Stimulated activated CD4-positive, alpha-beta T cell treated with anti-CD3 and anti-CD28 coated beads, TNF-alpha, amount 100 ng/mL, for 48 hours (primary cell): ENCODE data around the gene CD79A.
"Not testable (repeated sequence)": the region's sequence is repeated elsewhere in the genome, so short reads cannot be mapped to it uniquely, and the experiment has no call there.

ENCODE experiments used
- DNase-seq, 3 donors: peaks; one replicate each; pipeline ENCODE4 v3.0.0-alpha.2; 2020; ENCODE audit warnings: low read depth in 3 of 3

Gene CD79A

DNA sequence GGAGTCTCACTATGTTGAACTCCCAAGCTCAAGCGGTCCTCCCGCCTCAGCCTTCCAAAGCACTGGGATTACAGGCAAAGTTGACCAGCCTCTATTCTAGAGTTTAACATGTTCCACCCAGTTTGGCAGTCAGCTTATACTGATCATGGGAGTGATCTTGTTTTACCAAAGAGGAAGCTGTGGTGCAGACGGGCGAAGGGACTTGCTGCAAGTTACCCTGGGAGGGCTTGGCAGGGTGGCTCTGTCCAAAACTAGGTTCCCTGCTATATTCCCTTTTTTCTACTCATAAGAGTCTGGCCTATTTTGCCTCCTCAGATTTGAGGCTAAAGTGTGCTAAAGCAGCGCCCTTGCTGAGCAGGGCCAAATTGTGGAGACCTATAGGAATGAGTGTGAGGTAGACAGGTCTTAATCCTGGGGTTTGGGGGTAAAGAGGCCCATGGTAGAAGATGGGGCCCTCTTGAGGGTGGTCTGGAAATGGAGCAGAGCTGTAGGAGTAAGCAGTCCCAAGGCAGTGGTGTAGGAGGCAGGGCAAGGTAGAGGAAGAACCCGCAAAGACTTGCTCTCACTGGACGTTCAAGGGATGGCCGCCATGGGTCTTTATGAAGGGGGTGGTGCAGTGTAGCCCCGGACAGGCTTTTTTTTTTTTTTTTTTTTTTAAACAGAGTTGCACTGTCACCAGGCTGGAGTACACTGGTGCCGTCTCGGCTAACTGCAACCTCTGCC is 13.7 kb upstream of the CD79A start:
- DNase-seq, result no peak

DNA sequence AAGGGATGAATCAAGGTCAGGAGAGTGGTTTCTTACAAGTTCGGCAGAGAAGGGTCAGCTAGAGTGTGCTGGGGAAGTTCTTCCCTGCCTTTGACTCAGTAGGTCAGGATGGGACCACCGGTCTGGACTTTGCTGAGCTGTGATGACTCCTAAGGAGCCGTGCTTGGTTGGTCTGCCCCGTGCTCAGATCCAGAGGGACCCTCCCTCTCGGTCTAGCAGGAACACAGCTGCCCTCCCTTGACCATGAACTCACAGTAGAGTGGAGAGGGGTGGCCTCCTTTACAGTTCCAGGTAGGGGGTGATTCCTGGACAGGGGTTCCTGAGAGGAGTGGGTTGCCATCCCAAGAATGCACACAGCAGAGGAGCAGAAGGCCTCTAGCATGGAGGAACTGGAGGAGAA is 12.7 kb upstream of the CD79A start:
- DNase-seq, result no peak

DNA sequence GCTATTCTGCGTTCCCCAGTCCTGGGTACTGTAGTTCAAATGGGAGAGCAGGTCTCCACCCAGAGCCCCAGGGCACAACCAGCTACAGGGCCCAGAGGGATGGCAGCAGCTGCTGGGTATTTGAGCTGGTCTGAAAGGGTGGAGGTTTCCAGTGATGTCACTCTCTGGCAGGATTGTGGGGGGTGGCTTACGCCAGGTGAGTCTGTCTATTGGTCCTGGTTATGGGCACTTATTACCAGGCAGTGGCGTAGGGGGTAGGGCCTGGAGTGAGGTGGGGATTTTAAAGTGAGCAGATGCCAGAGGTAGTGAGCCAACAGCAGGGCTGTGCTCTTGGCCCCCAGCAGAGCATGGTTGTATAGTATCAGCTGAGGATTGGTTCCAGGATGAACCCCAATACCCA is 10.8 kb upstream of the CD79A start:
- DNase-seq, result no peak

DNA sequence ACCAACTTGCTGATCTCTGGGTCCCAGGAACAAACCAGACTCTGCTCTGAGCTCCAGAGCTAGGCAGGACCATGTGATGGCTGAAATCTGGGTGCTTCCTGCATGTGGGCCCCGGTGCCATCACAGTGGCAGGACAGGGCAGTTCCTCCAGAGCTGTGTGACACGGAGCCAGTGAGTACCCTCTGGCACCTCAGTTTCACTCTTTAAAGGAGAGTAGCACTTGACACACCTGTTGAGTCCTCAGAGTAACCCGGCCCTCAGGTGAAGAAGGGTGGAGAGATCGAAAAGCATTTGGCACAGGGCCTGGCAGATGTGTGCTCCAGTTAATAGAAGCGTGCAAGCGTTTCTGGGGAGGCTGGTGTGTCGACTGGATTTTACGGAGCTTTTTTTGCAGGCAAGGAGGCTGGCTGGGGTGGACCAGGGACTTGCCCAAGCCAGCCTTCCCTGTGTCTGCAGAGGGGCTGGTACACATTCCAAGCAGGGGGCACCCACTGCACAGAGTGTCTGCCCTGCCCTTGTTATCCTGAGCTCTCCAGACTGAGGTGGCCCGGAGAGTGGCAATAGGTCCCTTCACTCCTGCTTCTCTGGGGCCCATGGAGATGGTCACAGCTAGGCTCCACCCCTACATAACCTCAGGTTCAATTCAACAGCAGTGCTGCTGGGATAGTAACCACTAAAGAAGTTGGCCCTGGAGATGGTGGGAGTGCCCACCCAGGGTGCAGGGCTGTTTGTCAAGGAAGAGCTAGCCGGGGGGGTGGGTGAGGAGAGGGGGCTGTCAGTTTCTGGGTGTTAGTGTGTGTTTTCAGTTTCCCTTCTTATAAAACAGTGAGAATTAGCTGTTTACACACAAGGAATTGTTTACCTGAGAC is 8.7 kb upstream of the CD79A start:
- DNase-seq, result no peak

DNA sequence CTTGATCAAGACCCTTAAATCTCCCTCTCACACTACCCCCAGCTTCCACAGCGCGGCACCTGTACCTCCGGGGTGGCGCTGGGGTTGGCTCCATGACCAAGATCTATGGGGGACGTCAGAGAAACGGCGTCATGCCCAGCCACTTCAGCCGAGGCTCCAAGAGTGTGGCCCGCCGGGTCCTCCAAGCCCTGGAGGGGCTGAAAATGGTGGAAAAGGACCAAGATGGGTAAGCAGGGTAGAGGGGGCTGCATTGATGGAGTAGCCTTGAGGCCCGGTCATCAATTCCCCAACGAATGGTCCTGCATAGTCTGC is 8.1 kb upstream of the CD79A start:
- no peak for DNase-seq

DNA sequence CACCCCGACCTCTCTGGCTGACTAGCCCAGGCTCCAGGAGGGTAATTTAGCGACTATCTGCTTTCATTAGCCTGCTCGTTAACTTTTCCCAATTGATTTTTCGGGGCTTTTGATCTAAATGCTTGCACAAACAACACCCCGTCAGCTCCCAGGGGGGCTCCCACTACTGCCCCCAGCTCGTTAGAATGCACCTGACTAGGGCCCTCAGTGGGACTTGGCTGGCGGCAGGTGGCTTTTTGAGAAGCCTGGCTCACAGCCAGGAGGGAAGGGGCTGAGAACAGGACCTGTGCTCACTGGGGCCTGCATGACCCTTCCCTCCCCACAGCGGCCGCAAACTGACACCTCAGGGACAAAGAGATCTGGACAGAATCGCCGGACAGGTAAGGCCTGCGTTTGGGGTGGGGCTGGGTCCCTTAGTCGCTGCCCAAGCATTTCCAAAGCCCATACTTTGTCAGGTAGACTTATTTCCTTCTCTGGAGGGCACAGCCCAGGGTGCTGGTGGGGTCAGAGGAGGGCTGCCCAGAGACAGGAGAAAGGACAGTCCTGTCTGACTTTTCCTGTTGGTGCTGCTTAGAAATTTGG is 7.6 kb upstream of the CD79A start:
- DNase-seq, result no peak

DNA sequence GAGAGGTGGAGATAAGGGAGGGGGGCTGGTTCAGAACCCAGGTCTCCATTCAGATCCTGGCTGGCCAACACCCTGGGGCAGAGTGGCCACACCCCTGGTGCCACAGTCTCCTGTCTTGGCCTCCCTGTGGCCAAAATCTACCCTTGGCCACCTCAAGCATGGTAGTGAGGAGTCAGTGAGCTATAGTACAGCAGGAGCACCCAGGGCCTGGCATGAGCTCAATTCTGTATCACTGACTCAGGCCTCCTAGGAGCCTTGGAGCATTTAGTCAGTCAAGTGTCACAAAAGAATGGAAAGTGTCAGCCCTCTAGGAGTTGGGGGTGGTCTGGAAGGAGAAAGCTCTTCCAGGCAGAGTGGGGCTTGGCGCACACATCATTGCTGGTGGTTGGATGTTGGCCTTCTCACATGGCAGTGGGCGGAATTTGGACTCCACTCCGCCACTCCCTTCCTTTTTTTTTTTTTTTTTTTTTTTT is 6.6 kb upstream of the CD79A start:
- no peak for DNase-seq

DNA sequence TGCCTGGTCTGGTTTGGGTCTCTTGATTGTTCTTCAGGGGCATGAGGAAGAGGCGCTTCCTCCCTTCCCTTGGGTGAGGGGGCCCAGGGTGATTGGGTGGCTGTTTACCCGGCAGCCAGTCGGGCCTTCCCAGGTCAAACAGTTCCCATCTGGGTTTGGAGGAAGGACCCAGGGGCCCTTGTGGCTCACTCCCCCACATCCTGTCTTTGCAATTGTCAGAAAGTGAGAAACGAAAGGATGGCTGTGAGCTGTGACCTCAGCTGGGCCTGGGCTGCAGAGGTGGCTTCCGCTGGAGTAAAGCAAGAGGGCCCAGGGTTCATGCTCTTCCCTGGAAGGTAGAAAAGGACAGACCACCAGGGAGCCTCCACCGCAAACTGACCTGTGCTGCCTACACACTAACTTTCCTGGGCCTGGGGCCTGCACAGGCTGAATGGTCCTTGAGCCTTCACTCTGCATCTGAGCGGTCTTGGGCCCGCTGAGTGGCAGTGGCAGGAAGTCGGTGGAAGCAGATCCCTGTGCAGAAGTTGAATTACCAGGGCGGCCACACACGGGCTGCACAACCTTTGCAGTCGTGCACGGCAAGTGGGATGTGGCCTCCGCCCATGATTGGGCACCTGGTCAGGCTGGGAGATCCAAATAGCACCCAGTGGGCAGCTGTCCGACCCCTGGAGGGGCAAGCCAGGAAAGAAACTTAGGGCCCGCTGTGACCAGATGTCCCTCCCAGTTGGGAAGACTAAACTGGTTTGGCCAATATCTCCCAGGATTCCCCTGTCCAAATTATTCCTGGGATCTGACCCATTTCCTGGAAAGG is 5.3 kb upstream of the CD79A start:
- DNase-seq, result peak in 2 of 3 donors; percentile 62 to 63

DNA sequence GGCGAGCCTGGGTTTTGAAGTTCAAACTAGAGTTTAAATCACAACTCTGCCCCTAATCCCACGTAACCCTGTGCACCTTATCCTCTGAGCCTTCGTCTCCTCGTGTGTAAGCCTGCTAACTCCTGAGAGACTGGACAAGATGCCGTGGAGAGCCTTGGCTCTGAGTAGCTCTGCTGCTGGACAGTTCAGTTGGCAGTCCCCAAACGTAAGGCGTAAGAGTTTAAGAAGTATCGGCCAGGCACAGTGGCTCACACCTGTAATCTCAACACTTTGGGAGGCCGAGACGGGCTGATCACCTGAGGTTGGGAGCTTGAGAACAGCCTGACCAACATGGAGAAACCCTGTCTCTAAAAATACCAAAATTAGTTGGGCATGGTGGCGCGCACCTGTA is 4.7 kb upstream of the CD79A start:
- no peak for DNase-seq

DNA sequence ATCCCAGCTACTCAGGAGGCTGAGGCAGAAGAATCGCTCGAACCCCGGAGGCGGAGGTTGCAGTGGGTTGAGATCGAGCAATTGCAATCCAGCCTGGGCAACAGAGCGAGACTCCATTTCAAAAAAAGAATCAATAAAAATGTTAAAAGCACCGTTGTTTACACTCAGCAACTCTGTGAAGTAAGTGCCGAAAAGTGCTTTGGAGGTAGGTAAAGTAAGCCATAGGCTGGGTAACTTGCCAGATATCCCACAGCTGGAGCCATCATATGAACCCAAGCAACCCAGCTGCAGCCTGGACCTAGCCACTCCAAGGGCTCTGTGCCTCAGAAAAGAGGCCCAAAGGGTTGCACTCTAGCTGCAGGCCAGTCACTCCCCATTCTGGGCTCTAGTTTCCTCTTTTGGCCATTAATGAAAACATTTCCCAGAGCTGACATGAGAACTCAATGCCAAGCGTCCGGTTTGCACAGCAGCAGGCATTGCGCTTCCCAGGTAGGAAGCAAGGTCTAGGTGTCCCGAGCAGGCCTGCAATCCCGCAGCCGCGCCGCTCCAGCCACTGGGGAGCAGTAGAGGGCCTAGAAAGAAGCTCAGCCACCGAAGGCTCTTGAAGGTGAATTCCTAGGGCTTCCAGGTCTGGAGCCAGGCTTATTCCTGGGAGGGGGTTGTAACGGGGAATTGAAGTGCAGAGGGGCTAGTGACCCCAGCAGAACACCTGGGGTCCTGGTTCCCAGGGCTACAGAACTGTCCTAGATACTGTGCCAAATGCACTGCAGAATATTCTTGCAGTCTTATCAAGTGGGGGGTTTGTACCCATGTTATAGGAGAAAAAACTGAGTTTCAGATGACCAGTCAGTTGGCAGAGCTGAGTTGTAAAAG is 4.1 kb upstream of the CD79A start:
- DNase-seq, result no peak

DNA sequence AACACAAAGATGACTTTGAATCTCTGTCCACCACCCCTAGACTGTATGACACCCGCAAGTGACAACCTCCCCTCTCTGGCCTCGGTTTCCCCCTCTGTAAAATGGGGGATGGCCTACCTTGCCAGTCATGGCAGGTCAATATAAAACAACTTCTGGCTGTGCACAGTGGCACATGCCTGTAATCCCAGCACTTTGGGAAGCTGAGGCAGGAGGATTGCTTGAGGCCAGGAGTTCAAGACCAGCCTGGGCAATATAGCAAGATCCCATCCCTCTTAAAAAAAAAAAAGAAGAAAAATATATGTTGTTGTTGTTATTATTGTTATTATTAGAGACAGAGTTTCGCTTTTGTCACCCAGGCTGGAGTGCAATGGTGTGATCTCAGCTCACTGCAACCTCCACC is 1.1 kb upstream of the CD79A start:
- not testable (repeated sequence) for DNase-seq

DNA sequence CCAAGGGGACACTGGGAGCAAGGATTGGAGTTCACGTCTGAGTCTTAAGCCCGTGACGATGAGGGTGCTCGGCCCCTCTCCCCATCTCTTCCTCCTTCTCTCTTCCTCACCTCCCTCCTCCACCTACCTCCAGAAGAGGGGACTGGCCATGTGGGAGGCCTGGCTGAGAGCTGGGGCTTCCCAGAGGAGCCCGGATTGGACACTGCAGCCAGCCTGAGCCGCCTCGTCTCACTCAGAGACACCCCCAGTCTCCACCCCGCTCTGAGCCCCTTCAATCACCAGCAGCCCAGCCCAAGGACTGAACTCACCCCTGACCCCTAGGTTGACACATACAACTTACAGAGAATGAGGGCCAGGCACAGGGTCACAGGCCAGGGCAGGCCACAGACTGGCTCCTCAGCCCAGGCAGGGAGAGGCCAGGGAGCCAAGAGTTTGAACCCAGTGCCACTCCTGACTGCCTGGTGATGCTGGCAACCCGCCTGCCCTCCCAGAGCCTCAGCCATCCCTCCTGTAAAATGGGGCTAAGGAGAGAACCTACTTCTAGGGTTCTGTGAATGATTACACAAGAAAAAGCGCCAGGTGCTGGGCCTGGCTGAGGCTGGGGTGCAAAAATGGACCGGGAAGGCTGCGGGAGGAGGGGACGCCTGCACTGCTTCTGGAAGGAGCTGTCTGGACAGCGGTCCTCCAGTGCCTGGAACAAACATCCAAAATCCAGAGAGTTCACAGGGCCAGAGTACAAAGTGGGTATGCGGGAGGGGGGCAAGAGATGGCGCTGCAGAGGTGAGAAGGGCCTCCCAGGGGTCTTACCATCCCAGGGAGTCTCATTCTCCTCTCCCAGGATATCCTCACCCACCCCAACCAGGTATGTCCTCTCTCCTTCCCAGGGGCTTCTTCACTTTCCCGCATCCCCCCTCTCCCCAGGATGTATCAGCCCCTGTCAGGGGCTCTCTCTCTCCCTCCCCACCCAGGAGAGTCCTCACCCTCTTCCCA is 1.1 kb downstream of the CD79A start:
- no peak for DNase-seq

DNA sequence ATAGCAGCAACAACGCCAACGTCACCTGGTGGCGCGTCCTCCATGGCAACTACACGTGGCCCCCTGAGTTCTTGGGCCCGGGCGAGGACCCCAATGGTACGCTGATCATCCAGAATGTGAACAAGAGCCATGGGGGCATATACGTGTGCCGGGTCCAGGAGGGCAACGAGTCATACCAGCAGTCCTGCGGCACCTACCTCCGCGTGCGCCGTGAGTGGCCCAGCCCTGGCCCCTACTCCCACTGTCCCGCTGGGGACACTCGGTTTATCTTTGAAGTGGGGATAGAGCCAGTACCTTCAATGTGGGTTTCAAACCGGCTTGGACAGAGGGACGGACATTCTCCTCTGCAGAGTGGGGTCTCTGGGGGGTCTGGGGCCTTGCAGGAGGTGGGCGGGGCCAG is 2.0 kb downstream of the CD79A start:
- DNase-seq, result no peak

DNA sequence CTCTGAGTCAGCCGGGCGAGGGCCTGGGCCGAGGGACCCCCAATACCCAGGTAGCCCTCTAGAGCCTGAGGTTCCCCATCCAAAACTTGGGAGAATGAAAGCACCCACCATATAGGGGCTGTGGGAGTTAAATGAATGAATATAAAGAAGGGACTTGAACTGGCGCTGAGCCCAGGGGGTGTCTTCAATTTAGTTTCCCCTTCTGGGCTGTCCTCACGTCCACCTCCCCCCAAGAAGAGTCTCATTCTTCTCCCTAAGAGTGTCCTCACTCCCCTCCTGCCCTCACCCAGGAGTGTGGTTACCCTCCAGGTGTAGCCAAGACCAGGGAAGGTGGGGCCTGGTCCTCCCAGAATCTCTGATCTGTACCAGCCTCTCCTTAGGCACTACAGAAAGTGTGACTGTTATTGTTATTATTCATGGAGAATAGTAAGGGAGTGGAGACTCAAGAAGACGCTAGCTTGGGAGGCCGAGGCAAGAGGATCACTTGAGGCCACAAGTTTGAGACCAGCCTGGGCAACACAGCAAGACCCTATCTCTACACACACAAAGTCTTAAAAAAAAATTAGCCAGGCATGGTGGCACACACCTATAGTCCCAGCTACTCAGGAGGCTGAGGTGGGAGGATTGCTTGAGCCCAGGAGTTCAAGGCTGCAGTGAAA is 2.7 kb downstream of the CD79A start:
- DNase-seq, result no peak

DNA sequence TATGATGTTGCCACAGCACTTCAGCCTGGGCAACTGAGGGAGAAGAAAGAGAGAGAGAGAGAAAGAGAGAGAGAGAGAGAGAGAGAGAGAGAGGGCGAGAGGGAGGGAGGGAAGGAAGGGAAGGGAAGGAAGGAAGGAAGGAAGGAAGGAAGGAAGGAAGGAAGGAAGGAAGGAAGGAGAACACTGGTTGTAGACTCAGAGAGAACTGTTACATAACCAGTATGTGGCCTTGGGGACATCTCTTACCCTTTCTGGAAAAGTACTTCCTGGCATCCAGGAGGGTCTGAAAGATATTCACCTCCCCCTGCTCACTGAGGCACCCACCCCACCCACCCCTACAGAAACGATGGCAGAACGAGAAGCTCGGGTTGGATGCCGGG is 3.2 kb downstream of the CD79A start:
- no peak for DNase-seq

DNA sequence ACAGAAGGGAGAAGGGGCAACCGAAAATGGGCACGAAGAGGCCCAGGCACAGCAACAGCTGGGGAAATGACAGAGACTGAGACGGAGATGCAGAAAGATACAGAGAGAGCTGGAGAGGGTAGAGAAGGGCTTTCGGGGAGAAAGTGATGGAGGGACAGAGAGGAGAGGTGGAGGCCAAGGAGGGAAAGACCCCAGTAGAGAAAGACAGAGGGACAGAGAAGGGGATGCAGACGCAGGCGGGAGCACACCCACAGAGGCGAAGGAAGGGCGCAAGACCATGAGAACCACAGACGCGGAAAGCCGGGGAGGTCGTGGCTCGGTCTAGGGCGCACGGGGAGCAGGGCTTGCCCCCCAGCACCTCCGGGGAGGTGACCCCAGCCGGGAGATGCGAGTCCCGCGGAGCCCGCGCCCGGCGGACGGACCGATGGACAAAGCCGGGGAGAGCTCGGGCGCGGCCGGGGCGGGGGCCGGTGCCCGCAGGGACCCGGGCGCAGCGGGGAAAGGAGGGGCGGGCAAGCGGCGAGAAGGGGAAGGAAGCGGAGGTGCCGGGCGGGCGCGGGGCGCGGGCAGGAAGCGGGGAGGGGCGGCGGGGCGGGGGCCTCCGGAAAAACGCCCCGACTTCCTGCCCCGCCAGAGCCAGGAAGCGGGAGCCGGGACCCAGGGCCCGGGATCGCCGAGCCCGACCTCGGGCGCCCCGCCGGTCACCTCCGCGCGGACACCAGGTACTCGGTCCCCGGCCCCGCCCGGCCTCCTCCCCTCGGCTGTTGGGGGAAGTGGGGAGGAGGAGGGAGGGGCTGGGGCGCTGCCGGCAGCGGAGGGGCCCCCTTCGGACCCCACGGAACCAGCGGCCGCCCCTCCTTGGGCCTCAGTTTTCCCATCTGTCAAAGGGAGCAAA is 5.7 kb downstream of the CD79A start, which contains the start of gene ARHGEF1:
TSS of gene ARHGEF1 (plus strand) at position 617 of the 895 bp plus-strand sequence. CDS start 4,899 bp downstream, outside the sequence.
- peak in 1 of 3 donors; percentile 59 for DNase-seq

DNA sequence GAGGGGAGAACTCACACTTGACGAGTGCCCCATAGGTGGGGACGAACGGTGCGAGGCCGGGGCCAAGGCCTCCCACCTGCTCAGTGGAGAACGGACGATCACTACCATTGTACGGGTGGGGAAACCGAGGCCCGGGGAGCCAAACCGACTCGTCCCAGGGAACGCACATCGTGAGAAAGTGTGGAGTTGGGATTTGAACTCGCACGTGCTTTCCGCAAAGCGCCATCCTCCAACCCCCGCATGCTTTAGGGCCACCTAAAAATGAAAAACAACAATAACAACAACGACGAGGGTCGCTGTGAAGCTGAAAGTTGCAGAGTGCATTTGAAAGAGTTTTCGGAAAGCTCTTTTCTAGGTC is 6.4 kb downstream of the CD79A start:
- DNase-seq, result no peak
